HepG2 (cell line): ENCODE data around the gene FLRT2. TPM values are rescaled to one million over a fixed set of nuclear protein-coding genes. Genes with fewer than 3 reads are reported as not detected.

Experiments used
- ATAC-seq: fragments of 200-7000 bp; cut with Tn5 transposase; 3 replicates; pipeline ENCODE4 v1.9.1; 2020; ENCODE audit warnings: mild to moderate bottlenecking, moderate library complexity
- BruUV-seq: library from RNA; stranded (reverse); fragments of 400-500 nt; replicated peaks from 2 replicates; lab custom pipeline; 2021; lab: Mats Ljungman, UMichigan
- CTCF ChIA-PET: fragments of 300-600 bp; formaldehyde crosslinking; extraction: SDS; loops from one replicate; lab custom pipeline; 2021; ENCODE audit warnings: low total read pairs, inconsistent platforms, low intra/inter-chr PET ratio; lab: Yijun Ruan, JAX
- POLR2A ChIA-PET: fragments of 350-600 bp; sonication (Branson Sonifier 250); formaldehyde crosslinking; loops from one replicate; lab custom pipeline; 2020; ENCODE audit warnings: antibody characterized with exemption, inconsistent platforms; lab: Yijun Ruan, JAX
- DNase-seq: peaks from one replicate; pipeline ENCODE4 v3.0.0-alpha.2; 2015; ENCODE audit warnings: low spot score
- FAIRE-seq: peaks from 3 replicates; lab custom pipeline; 2011; peaks lifted over from hg19 to GRCh38; lab: Jason Lieb, UNC
- H2AFZ ChIP-seq: one replicate; pipeline ENCODE4 v1.6.1; 2011; ENCODE audit warnings: low read length, inconsistent platforms
- H3K27ac ChIP-seq: fragments of 300-600 bp; 3 replicates; pipeline ENCODE4 v1.8.0; 2011; ENCODE audit warnings: mixed run types, mild to moderate bottlenecking, mixed read lengths, low read length, inconsistent platforms; ENCODE audit not compliant: insufficient read depth; ENCODE audit errors: extremely low read length
- H3K27me3 ChIP-seq, 2 experiments: fragments of 200-600 bp in 1 of 2; 2 replicates in 1 of 2; 3 replicates in 1 of 2; pipeline versions ENCODE4 v1.6.0 to v1.8.0; 2011; ENCODE audit warnings: low read length in 2 of 2, mild to moderate bottlenecking in 2 of 2, moderate library complexity in 2 of 2, inconsistent platforms in 1 of 2; ENCODE audit not compliant: insufficient read depth in 2 of 2, control insufficient read depth in 1 of 2
- H3K36me3 ChIP-seq, 2 experiments: fragments of 200-600 bp in 1 of 2; replicated peaks in 1 of 2; 2 replicates in 1 of 2; 3 replicates in 1 of 2; pipeline versions ENCODE4 v1.5.1 to v1.8.0; 2011; ENCODE audit warnings: low read length in 2 of 2, inconsistent platforms in 1 of 2; ENCODE audit not compliant: insufficient read depth in 2 of 2, control insufficient read depth in 1 of 2
- H3K4me1 ChIP-seq: 2 replicates; pipeline ENCODE4 v1.5.1; 2012; ENCODE audit warnings: low read length, inconsistent platforms; ENCODE audit not compliant: insufficient read depth
- H3K4me2 ChIP-seq: 2 replicates; pipeline ENCODE4 v1.6.0; 2011; ENCODE audit warnings: low read depth, low read length, inconsistent platforms
- H3K4me3 ChIP-seq, 3 experiments: fragments of 200-600 bp in 1 of 3; sonication (generic), shearing (Covaris generic) in 1 of 3; replicated peaks in 1 of 3; 2 replicates each; pipeline ENCODE4 v1.5.1; 2011 to 2016; ENCODE audit warnings: low read length in 3 of 3, inconsistent platforms in 2 of 3, low read depth in 2 of 3, mild to moderate bottlenecking in 2 of 3, control low read depth in 1 of 3, mixed read lengths in 1 of 3; ENCODE audit not compliant: insufficient read depth in 1 of 3
- H3K79me2 ChIP-seq: one replicate; pipeline ENCODE4 v1.6.1; 2011; ENCODE audit warnings: low read length, inconsistent platforms; ENCODE audit not compliant: insufficient read depth
- H3K9ac ChIP-seq: 2 replicates; pipeline ENCODE4 v1.6.0; 2011; ENCODE audit warnings: mild to moderate bottlenecking, low read depth, low read length, inconsistent platforms; ENCODE audit not compliant: insufficient read depth
- H3K9me3 ChIP-seq: 2 replicates; pipeline ENCODE4 v1.5.1; 2012; ENCODE audit warnings: mild to moderate bottlenecking, low read length
- H4K20me1 ChIP-seq: 2 replicates; pipeline ENCODE4 v1.6.0; 2011; ENCODE audit warnings: inconsistent platforms, mild to moderate bottlenecking, low read length, moderate library complexity; ENCODE audit not compliant: insufficient read depth
- ATF7 ChIP-seq, 2 experiments: fragments of 450-650 bp in 1 of 2; sonication (generic) in 1 of 2; formaldehyde crosslinking in 1 of 2; IDR thresholded peaks; 2 replicates each; pipeline versions ENCODE4 v1.4.0 to v1.6.1; 2016 to 2020; ENCODE audit warnings: antibody characterized with exemption in 1 of 2, mild to moderate bottlenecking in 1 of 2, missing genetic modification reagents in 1 of 2
- CBX1 ChIP-seq: IDR thresholded peaks from one replicate; pipeline ENCODE4 v1.6.1; 2016; ENCODE audit warnings: antibody characterized with exemption, low read depth
- DPF2 ChIP-seq: sonication (generic); formaldehyde crosslinking; IDR thresholded peaks from 2 replicates; pipeline ENCODE4 v1.4.0; 2020; ENCODE audit warnings: mild to moderate bottlenecking, low read depth, missing genetic modification reagents, borderline replicate concordance
- SIN3A ChIP-seq: IDR thresholded peaks from 2 replicates; pipeline ENCODE4 v1.6.1; 2011; ENCODE audit warnings: low read depth, mild to moderate bottlenecking, control low read depth, low read length, borderline replicate concordance
- TMF1 ChIP-seq: sonication (generic); formaldehyde crosslinking; IDR thresholded peaks from 2 replicates; pipeline ENCODE4 v1.8.1; 2022; ENCODE audit warnings: low read depth, missing genetic modification reagents
- ZNF24 ChIP-seq: fragments of 450-650 bp; IDR thresholded peaks from 2 replicates; pipeline ENCODE4 v1.6.1; 2017; ENCODE audit warnings: antibody characterized with exemption, mild to moderate bottlenecking
- ZNF281 ChIP-seq: sonication (generic); formaldehyde crosslinking; IDR thresholded peaks from 2 replicates; pipeline ENCODE4 v1.4.0; 2020; ENCODE audit warnings: missing genetic modification reagents, borderline replicate concordance
- ZNF337 ChIP-seq: sonication (generic); formaldehyde crosslinking; IDR thresholded peaks from 2 replicates; pipeline ENCODE4 v1.5.1; 2020; ENCODE audit warnings: missing genetic modification reagents, low read depth, mild to moderate bottlenecking, borderline replicate concordance
- ZNF570 ChIP-seq: sonication (generic); formaldehyde crosslinking; IDR thresholded peaks from 2 replicates; pipeline ENCODE4 v1.4.0; 2020; ENCODE audit warnings: mild to moderate bottlenecking, missing genetic modification reagents, borderline replicate concordance
- ZNF609 ChIP-seq: sonication (generic); formaldehyde crosslinking; IDR thresholded peaks from 2 replicates; pipeline ENCODE4 v1.4.0; 2020; ENCODE audit warnings: mild to moderate bottlenecking, missing genetic modification reagents, borderline replicate concordance
- ZNF7 ChIP-seq: IDR thresholded peaks from 2 replicates; pipeline ENCODE4 v1.6.1; 2016; ENCODE audit warnings: missing biosample characterization, missing genetic modification reagents
- ZSCAN12 ChIP-seq: sonication (generic); formaldehyde crosslinking; IDR thresholded peaks from 2 replicates; pipeline ENCODE4 v1.9.0; 2021; ENCODE audit warnings: mild to moderate bottlenecking, missing genetic modification reagents
- WGBS: methylation state at CpG from one replicate; pipeline ENCODE4 v1.1.6; 2017; ENCODE audit warnings: low lambda C conversion rate; 5-methylcytosine and 5-hydroxymethylcytosine counted together
- in situ Hi-C: cut with HindIII; loops from 2 replicates; pipeline ENCODE4 v1.10.0; 2017; ENCODE audit warnings: low pct_unique_long_range_greater_than_20kb; ENCODE audit not compliant: extremely low pct_ligation_motif_present
- intact Hi-C: fragments of 100-400 bp; cut with micrococcal nuclease; formaldehyde crosslinking; loops from one replicate; pipeline ENCODE4 v1.10.0; 2022; ENCODE audit not compliant: unreplicated experiment
- polyA plus RNA-seq, 8 experiments: library from polyadenylated mRNA; depleted of rRNA in 3 of 8; stranded (reverse) in 7 of 8; unstranded in 1 of 8; fragments of >200 nt; fragmentation: Illumina TruSeq in 4 of 8; extraction: Trizol in 4 of 8; gene quantifications; 2 replicates each; pipeline versions ENCODE4 v1.2.1 to v1.2.3, GENCODE V29; 2011 to 2016; ENCODE audit warnings: low read depth in 4 of 8, missing spikeins in 1 of 8, mixed read lengths in 1 of 8; ENCODE audit not compliant: insufficient read depth in 1 of 8
- total RNA-seq, 5 experiments: library from RNA; depleted of rRNA; stranded (reverse); fragments of >200 nt; fragmentation: Illumina TruSeq; extraction: Trizol; gene quantifications; 2 replicates each; pipeline ENCODE4 v1.2.3, GENCODE V29; 2016; ENCODE audit warnings: low read depth in 1 of 5

The FLRT2 gene
- total and polyA plus RNA-seq, 2 of the 13 experiments (the other 11 are each of a cell fraction or from before 2014, with no cell fraction given) = not detected

GRCh38 chr14:85663256-85663655 lies 133.3 kb downstream of the FLRT2 start:
- H3K9ac ChIP-seq = no peak overlapping the region
- H3K4me3 ChIP-seq = no peak overlapping the region
- H3K9me3 ChIP-seq = peaks cover 77% of the 10 kb centered on the region
- in situ Hi-C loops (no loop called here), intact Hi-C loops (no loop called here)
- ChIA-PET POLR2A (no interaction called here), CTCF (no interaction called here)
- H3K36me3 ChIP-seq = no peaks in the 10 kb centered on the region
- H3K27ac ChIP-seq = no peak overlapping the region
- no TSS peak for BruUV-seq
- H4K20me1 ChIP-seq = no peaks in the 10 kb centered on the region
- H3K4me2 ChIP-seq = no peak overlapping the region
- H3K27me3 ChIP-seq = no peaks in the 10 kb centered on the region
- DNase-seq (no peak), FAIRE-seq (no peak), ATAC-seq (no peak)
- WGBS = 2% methylated on average over 2 of the region's 2 CpGs
- H2AFZ ChIP-seq = no peak overlapping the region
- H3K4me1 ChIP-seq = no peaks in the 10 kb centered on the region
- no peaks in the 10 kb centered on the region for H3K79me2 ChIP-seq
- TF ChIP-seq ATF7 (IDR thresholded peaks at IDR 0.05) (peak; percentile 81), ATF7 (CRISPR knock-in tag; IDR thresholded peaks at IDR 0.05) (no peak), ZNF609 (CRISPR knock-in tag) (no peak)

- Histone ChIP-seq H3K9ac (no peak overlapping the region), H3K4me2 (no peak overlapping the region), H3K79me2 (no peaks in the 10 kb centered on the region), H3K36me3 (no peaks in the 10 kb centered on the region), H4K20me1 (no peaks in the 10 kb centered on the region), H3K27ac (no peak overlapping the region), H3K4me1 (no peaks in the 10 kb centered on the region), H3K4me3 (no peak overlapping the region), H2AFZ (no peak overlapping the region), H3K27me3 (no peaks in the 10 kb centered on the region), H3K9me3 (peaks cover 81% of the 10 kb centered on the region)
- ChIA-PET POLR2A (no interaction called here), CTCF (no interaction called here)
- intact Hi-C loops = no loop called here
- no TSS peak for BruUV-seq
- no peak for DNase-seq
- in situ Hi-C loops = no loop called here
- ATAC-seq = no peak
- no peak for FAIRE-seq
- TF ChIP-seq TMF1 (CRISPR knock-in tag) (no peak), ZSCAN12 (CRISPR knock-in tag) (no peak), ZNF570 (CRISPR knock-in tag) (no peak), CBX1 (no peak), DPF2 (no peak), ZNF281 (CRISPR knock-in tag) (no peak), ZNF337 (CRISPR knock-in tag) (no peak), ZNF7 (CRISPR knock-in tag) (no peak), SIN3A (no peak), ZNF24 (no peak)
Observed at GRCh38 chr14:85663667-85664066, 133.7 kb downstream of the FLRT2 start.
